GM12874 (cell line): ENCODE measurements around the gene KIAA0232.

ENCODE experiments used
- CTCF ChIP-seq: IDR thresholded peaks from 2 replicates; pipeline ENCODE4 v1.5.1; 2011; ENCODE audit warnings: low read depth, mild to moderate bottlenecking, control low read depth, low read length, moderate library complexity; ENCODE audit not compliant: insufficient read depth

The KIAA0232 gene

GRCh38 chr4:6845027-6845426 lies 62.5 kb downstream of the KIAA0232 start:
- TF ChIP-seq CTCF = no peak

- no peak for TF ChIP-seq CTCF
These were observed 63.0 kb downstream of the KIAA0232 start for GRCh38 chr4:6845574-6845973.

GRCh38 chr4:6847178-6847577 lies 64.7 kb downstream of the KIAA0232 start:
- no peak for TF ChIP-seq CTCF

- TF ChIP-seq CTCF = no peak
These were observed 66.3 kb downstream of the KIAA0232 start for GRCh38 chr4:6848717-6849305.

GRCh38 chr4:6849691-6850090 lies 67.2 kb downstream of the KIAA0232 start:
- TF ChIP-seq CTCF = no peak

- no peak for TF ChIP-seq CTCF
These were observed 68.9 kb downstream of the KIAA0232 start for GRCh38 chr4:6851431-6851830.

GRCh38 chr4:6851962-6852361 lies 69.4 kb downstream of the KIAA0232 start:
- TF ChIP-seq CTCF = no peak
